ENCODE results near the gene FCN1. TPM values are rescaled to one million over a fixed set of nuclear protein-coding genes. Genes with fewer than 3 reads are reported as not detected.

FCN1 gene
- total and polyA plus RNA-seq, 10 of the 15 experiments (the other 5 are each of a cell fraction or from before 2014, with no cell fraction given), result 0.08 TPM; not detected in 9

DNA sequence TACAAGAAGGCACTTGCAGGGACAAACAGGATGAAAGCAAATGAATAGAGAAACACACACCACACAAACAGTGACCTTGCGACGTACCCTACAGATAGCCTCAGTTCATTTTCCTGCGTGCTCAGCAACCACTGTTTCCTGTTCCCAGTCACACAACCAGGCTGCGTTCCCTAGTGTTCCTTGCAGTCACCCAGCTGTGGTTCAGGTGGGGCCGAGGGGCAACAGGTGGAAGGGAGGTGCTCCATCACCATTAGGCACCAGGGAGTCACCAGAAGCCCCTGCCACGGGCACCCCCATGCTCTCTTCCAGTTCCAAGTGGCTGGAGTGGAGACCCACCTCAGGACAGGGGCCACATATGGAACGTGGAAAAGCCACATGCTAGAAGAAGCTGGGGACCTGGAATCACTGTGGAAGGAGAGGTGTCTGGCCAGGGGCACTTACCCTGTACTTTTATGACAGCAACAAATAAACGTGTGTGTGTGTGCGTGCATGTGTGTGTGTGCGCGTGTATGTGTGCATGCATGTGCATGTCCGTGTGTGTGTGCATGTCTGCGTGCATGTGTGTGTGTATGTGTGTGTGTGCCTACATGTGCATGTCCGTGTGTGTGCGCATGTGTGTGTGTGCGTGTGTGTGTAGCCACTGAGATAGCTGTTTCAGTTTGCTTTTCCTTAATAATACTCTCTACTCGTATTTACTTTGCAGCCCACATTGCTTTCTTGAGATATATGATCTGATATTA, 55.9 kb downstream of the FCN1 start:
- Histone ChIP-seq H3K9ac (ENCODE audit: control insufficient read depth, insufficient read depth, low read length) (no peak overlapping the region), H3K36me3 (ENCODE audit: control insufficient read depth in 2 of 2, insufficient read depth in 2 of 2, low read length in 1 of 2) (no peaks in the 10 kb centered on the region), H4K20me1 (ENCODE audit: control insufficient read depth, insufficient read depth) (no peaks in the 10 kb centered on the region), H2AFZ (ENCODE audit: control insufficient read depth, low read depth, low read length) (no peak overlapping the region), H3K4me2 (ENCODE audit: control insufficient read depth, insufficient read depth) (no peak overlapping the region), H3K4me1 (ENCODE audit: control insufficient read depth, insufficient read depth, low read length) (peaks cover 19% of the 10 kb centered on the region), H3K27ac (ENCODE audit: control insufficient read depth, insufficient read depth) (no peak overlapping the region), H3K27me3 (replicated peaks in 1 of 2; ENCODE audit: control insufficient read depth in 2 of 2, insufficient read depth in 2 of 2, low read length in 1 of 2) (no peaks in the 10 kb centered on the region), H3K9me3 (replicated peaks; ENCODE audit: control insufficient read depth, insufficient read depth, low read length) (no peaks in the 10 kb centered on the region; the same call in 1 of the 3 replicates), H3K4me3 (no peak overlapping the region), H3K79me2 (ENCODE audit: control insufficient read depth, insufficient read depth, low read length) (no peaks in the 10 kb centered on the region)
- ChIA-PET RAD21 (ENCODE audit: unreplicated experiment) (no interaction called here), POLR2A (interaction anchor here (0.7 kb wide), 1 partner anchor 70 kb away, joined by 3 read pairs; no protein-coding TSS in a partner anchor), SMC1A (ENCODE audit: uncharacterized antibody, unreplicated experiment) (interaction anchor here (0.7 kb wide), 1 partner anchor 109 kb away, joined by 3 read pairs; no protein-coding TSS in a partner anchor), CTCF (interaction anchor here (1.4 kb wide), 1 partner anchor 83 kb away, joined by 3 read pairs; no protein-coding TSS in a partner anchor)
- ATAC-seq, result no peak
- intact Hi-C loops (cut with micrococcal nuclease; ENCODE audit: unreplicated experiment) (no loop called here), in situ Hi-C loops (cut with MboI) (no loop called here)
- no peak for DNase-seq (ENCODE audit: low read depth, low spot score)
- no peak for FAIRE-seq
- WGBS (ENCODE audit: insufficient coverage, insufficient replicate concordance, low lambda C conversion rate, missing lambda C conversion rate), result 59% methylated on average over 17 of the region's 17 CpGs
- no TSS peak for BruUV-seq (replicated peaks)
- no peak for TF ChIP-seq FOXM1 (IDR thresholded peaks at IDR 0.05; ENCODE audit: low read depth, low read length)
- TF ChIP-seq, protein P1, sequence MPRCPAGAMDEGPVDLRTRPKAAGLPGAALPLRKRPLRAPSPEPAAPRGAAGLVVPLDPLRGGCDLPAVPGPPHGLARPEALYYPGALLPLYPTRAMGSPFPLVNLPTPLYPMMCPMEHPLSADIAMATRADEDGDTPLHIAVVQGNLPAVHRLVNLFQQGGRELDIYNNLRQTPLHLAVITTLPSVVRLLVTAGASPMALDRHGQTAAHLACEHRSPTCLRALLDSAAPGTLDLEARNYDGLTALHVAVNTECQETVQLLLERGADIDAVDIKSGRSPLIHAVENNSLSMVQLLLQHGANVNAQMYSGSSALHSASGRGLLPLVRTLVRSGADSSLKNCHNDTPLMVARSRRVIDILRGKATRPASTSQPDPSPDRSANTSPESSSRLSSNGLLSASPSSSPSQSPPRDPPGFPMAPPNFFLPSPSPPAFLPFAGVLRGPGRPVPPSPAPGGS (IDR thresholded peaks at IDR 0.05; ENCODE audit: borderline replicate concordance, insufficient read depth, low read depth, low read length, poor library complexity, severe bottlenecking), result peak; percentile 70
- no peak for TF ChIP-seq NR2C2 (IDR thresholded peaks at IDR 0.05; ENCODE audit: borderline replicate concordance, control insufficient read depth, insufficient read length, low read depth)
- no peak for TF ChIP-seq BMI1 (IDR thresholded peaks at IDR 0.05; ENCODE audit: borderline replicate concordance)
- TF ChIP-seq JUNB (IDR thresholded peaks at IDR 0.05), result no peak
- TF ChIP-seq FOS (IDR thresholded peaks at IDR 0.05; ENCODE audit: borderline replicate concordance, extremely low read depth, insufficient read length), result no peak
- TF ChIP-seq, protein P2, sequence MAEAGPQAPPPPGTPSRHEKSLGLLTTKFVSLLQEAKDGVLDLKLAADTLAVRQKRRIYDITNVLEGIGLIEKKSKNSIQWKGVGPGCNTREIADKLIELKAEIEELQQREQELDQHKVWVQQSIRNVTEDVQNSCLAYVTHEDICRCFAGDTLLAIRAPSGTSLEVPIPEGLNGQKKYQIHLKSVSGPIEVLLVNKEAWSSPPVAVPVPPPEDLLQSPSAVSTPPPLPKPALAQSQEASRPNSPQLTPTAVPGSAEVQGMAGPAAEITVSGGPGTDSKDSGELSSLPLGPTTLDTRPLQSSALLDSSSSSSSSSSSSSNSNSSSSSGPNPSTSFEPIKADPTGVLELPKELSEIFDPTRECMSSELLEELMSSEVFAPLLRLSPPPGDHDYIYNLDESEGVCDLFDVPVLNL (IDR thresholded peaks at IDR 0.05; ENCODE audit: low read depth, low read length), result no peak
- no peak for TF ChIP-seq CBFB (IDR thresholded peaks at IDR 0.05; ENCODE audit: low read depth)
- no peak for TF ChIP-seq SREBF2 (IDR thresholded peaks at IDR 0.05; ENCODE audit: low read length)
- TF ChIP-seq, protein P3, sequence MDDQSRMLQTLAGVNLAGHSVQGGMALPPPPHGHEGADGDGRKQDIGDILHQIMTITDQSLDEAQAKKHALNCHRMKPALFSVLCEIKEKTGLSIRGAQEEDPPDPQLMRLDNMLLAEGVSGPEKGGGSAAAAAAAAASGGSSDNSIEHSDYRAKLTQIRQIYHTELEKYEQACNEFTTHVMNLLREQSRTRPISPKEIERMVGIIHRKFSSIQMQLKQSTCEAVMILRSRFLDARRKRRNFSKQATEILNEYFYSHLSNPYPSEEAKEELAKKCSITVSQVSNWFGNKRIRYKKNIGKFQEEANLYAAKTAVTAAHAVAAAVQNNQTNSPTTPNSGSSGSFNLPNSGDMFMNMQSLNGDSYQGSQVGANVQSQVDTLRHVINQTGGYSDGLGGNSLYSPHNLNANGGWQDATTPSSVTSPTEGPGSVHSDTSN (IDR thresholded peaks at IDR 0.05; ENCODE audit: insufficient replicate concordance, low read depth, low read length), result peak; percentile 6
- TF ChIP-seq SMAD5 (IDR thresholded peaks at IDR 0.05; ENCODE audit: low read depth), result no peak
- TF ChIP-seq SUPT20H (IDR thresholded peaks at IDR 0.05; ENCODE audit: borderline replicate concordance, control insufficient read depth, low read depth, low read length), result no peak

All from GM12878 (cell line).